Embryonic facial prominence (tissue), 1 donor: ENCODE results near the gene CFAP45.

ENCODE experiments used
- DNase-seq: peaks from one replicate; pipeline ENCODE4 v3.0.0-alpha.2; 2016; ENCODE audit errors: extremely low spot score

Gene CFAP45

DNA sequence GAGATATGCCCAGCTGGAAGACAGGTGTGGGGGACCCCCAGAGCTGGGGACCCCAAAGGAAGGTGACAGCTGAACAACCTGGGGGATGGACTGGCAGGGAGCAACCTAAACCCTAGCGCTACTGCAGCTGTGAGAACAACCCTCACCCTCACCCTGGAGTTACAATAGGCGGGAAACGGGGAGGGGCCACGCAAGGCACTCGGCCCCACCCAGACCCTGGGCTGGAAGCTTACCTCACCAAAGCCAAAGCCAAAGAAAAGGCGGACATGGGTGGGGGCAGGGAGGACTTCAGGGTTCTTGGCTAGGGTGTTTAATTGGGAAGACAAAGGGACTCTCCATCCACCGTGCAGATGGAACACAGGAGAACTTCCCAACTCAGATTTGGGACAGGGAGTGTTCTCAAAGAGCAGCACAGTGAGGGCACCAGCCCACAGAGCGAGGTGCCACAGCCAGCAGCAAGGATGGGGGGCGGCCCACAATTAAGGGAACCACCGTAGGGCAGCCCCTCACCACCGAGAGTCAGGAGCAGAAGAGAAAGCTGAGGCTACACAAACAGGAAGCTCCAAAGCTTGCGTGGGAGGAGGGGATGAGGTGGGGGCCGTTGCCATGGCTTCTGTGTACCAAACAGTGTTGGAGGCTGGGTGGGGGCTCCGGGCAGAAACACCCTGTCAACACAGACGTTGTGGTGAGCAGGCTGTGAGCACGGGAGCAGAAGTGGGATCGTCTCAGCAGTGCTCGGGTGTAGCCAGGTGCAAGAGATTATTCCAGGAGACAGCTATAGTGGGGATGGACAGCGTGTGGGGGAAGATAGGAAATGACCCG, 23.4 kb upstream of the CFAP45 start:
- DNase-seq, result peak; percentile 56

DNA sequence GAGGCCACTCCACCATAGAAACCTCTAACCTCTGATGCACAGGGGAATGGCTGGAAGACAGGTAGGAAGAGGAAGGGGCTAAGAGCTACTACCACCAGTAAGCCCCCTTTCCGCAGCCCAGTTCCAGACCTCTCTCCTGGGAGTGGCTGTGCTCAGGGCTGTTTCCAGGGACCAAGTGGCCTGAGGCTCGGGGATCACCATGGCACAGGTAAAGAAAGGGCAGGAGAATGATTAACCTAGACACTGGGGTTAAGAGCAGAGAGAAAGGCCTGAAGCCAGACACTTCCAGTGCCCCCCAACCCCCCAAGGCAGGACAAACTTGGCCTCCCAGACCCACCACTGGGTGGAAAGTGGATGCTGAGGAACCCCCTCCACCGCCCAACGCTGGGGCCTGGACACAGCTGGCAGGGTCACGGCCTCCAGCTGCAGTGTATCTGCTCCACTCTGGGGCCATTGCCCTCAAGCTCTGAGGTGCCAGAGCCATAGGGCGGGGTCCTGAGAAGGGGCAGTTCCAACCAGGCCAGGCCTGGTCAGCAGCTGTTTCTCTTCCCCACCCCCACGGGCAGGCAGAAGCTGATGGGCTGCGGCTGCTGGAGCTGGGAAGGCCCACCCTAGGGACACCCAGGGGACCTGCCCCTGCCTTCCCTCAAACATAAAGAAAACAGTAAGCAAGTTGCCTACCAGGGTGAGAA, 22.7 kb upstream of the CFAP45 start:
- no peak for DNase-seq

DNA sequence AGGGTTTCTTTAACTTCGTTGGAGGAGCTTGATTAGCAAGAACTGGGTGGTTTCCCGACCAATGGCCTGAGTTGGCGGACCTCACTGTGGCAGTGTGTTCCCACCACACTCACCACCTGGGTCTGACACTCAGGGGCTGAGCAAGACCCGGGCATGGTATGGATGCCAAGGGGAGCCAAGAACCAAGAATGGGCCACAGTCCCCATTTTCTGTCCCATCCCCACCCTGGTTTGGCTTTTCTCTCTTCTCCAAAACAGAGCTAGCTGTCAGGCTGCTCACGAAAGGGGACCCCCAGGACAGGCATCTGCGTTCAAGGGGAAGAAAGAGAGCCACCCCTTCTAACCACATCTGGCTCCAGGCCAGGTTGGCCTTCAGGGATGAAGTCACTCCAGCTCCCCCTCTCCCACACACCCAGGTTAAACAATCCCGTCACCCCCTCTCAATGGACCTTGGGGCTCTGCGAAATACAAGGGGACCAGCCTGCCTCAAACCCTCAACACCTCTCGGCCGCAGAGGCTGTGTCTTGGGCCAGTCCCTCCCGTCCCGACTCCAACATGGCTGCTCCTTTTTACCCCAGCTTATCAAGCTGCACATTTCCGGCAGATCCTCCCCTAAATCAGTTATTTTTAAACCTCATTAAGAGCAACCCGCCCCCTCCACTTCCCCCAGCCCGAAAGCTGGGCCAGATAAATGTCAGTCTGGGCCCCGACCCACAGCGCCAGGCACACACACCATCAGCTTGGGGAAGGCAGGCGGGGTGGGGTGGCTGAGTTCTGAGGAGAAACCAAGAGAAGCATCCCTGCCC, 21.9 kb upstream of the CFAP45 start:
- no peak for DNase-seq

DNA sequence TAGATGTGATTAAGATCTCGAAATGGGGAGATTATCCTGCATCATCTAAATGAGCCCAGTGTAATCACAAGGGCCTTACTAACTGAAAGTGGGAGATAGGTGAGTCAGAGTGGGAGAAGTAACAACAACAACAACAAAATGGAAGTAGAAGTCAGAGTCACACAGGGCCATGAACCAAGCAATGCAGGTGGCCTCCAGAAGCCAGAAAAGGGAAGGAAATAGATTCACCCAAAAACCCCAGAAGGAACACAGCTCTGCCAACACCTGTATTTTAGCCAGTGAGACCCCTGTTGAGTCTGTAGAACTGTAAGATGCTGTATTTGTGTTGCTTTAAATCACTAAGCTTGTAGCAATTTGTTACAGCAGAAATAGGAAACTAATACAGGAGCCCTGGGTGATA, 21.3 kb upstream of the CFAP45 start:
- no peak for DNase-seq

DNA sequence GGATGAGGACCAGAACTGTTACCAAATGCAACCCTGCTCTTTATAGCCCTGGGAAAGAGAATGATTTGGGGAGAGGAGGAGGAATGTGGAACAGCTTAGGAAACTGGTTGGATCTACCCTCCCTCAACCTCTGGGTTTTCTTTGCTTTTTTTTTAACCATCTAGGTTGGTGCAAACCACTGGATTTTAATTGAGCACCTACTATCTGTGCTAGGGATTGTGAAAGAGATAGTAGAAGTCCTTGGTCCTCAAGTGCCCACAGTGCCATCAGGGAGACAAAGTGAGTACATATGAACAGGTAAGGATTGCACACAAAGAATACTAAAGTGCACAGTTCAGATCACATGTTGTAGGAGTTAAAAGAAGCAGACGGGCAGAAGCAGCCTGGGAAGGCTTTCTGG, 20.7 kb upstream of the CFAP45 start:
- DNase-seq, result no peak

DNA sequence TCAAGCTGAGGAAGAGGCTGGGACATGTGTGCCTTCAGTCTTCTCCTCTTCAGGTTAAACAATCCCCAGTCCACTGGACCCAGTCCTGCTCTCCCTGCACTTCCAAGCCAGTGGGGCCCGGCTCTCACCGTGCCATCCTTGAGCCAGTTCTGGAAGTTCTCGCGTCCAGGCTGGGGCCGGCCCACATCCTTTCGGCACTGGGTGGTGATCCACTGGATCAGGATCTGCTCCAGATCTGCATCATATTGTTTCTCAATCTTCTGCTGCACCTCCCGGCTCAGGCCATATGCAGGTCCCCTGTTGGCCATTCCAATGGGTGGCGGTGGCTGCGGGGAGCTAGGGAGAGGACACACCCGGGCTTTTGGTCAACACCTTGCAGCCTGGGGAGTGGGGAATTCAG, 20.2 kb upstream of the CFAP45 start:
- no peak for DNase-seq

DNA sequence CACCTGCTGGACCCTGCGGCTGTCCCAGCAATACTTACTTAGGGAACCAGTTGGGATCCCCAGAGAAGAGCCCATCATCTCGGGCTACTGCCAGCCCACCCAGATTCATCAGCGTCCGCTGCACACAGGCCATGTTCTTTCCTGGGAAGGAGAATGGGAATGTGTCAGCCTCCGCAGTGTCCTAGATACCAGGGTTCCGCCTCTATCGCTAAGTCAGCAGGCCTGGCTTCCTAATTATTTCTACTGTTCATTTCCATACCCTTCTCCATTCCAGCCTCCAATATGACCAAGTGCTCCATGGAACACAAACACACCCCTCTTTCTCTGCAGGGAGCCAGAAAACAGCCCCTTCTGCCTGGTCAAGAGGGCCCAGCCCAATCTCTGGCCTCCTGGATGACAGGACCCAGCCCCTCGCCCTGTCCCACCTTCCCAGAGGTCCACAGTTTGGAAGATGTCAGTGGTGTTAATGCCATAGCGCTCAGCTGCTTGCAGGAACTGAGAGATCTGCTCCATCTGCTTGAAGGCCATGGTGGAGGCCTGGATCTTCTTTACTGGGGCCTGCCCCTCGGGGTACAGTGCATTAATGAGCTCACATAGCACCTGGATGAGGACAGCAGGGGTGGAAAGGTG, 19.4 kb upstream of the CFAP45 start:
- DNase-seq, result no peak

DNA sequence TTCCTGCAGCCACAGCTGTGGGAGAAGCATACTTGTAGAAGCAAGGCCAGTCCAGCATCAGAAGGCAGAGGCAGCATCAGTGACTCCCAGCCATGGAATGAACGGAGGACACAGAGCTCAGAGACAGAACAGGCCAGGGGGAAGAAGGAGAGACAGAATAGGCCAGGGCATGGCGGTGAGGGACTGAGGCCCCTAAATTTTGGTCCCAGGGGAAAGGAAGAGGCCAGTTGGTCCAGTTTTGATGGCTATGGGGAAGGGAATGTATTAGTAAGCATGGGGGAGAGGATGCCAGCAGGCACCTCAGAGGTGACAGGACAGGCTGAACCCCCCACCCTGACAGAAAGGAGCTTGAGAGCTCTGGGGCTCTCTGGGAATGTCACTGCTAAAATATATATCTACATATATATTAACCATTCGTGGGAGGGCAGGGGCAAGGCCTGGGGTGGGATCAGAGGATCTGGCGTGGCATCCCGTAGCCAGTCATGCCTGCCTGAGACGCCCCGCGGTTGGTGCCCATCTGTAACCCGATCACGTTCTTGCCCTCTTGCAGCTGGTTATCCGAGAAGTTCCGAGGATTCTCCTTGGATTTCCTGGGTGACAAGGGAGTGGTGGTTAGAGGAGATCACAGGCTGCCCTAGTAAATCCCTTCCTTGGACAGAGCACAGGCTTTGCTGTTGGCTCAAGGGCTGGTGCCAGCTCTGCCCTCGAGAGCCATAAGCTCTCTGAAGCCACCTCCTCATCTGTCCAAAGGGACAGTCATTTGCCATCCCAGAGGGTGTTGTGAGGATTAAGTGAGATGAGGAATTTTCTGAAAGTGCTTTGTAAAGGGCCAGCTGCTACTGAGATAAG, 18.6 kb upstream of the CFAP45 start:
- no peak for DNase-seq

DNA sequence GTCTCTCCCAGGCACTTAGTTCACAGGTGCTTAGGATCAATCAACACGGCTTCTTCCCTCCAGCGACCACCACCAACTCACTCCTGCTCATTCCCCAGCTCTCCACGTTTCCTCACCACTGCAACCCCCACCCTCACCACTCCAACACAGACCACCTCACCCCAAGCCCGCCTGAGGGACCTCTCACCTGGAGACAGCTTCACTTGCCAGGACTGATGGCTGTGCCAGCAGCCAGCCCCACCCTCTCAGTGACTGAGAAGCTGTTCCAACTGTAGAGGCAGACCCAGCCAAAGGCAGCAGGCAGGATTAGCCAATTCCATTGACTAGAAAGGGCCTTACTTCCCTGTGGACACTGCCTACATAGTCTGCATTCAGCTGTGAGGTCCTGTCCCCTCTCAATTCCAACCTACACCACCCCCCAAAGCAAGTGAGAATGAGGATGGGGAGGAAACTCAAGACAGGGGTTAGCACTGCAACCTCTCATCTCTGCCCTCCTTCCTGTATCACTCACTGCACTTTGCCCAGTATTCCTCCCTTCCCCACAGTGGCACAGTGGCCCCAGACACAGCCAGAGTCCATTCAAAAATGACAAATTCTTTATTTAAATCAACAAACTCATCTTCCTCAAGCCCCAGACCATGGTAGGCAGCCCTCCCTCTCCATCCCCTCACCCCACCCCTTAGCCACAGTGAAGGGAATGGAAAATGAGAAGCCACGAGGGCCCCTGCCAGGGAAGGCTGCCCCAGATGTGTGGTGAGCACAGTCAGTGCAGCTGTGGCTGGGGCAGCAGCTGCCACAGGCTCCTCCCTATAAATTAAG, 17.8 kb upstream of the CFAP45 start:
- DNase-seq, result no peak

DNA sequence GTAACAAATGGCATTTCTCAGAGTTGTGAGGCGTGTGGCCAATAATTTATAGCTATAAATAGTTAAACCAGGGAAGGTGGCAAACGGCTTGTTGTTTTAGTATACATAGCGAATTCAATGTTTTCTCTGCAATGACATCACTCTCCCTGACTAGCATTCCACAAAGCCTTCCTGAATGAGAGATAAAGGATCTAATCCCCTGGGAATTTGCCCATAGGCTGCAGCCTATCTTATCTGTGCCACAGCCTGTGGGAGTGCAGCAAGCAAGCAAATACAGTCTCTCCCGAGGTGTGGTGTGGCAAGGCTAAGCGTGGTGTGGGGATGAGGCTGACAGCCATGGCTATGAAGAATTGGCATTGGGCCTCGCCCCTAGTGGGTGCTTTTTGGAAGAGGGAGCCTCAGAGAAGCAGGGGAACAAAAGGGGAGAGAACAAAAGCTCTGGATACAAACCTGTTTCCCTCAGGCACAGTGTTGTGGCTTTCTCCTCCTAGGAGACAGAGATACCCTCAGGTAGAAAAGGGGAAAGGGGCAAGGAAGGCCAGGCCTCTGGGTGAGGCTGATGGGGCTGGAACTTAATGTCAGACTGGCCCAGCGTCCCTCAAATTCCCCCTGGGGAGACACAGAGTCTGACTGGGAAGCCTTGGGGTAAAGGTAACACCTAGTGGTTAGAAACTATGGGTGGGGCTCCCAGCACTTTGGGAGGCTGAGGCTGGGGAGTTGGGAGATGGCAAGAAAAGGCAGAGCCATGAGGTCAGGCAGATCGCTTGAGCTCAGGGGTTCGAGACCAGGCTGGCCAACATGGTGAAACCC, 16.5 kb upstream of the CFAP45 start:
- no peak for DNase-seq

DNA sequence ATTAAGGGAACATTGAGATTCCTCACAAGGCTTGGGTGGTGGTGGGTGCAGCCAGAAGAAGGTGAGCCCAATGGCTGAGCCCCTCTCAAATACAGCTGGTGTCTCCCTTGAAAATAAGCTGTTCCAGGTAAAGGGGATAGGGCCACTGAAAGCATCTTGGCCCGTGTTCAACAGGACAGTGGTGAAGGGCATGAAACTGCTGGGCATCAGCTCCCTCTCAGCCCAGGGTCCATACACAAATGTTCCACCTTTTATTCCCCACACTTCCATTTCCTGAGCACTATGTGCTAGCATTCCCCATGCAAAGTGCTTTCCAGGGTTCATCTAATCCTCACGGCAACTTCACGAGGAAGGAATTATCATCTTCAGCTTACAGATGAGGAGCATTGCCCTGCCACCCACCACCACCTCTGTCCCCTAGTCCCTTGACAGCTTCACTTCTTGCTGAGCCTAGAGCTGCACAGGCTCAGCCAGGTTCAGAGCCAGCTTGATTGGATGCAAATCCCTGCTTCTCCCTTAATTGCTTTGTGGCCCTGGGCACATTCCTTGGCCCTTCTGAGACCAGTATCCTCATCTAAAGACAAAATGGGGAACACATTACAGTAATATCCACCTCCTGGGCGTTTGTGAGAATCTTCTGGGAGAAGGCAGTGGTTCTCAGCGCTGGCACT, 15.7 kb upstream of the CFAP45 start:
- DNase-seq, result no peak

DNA sequence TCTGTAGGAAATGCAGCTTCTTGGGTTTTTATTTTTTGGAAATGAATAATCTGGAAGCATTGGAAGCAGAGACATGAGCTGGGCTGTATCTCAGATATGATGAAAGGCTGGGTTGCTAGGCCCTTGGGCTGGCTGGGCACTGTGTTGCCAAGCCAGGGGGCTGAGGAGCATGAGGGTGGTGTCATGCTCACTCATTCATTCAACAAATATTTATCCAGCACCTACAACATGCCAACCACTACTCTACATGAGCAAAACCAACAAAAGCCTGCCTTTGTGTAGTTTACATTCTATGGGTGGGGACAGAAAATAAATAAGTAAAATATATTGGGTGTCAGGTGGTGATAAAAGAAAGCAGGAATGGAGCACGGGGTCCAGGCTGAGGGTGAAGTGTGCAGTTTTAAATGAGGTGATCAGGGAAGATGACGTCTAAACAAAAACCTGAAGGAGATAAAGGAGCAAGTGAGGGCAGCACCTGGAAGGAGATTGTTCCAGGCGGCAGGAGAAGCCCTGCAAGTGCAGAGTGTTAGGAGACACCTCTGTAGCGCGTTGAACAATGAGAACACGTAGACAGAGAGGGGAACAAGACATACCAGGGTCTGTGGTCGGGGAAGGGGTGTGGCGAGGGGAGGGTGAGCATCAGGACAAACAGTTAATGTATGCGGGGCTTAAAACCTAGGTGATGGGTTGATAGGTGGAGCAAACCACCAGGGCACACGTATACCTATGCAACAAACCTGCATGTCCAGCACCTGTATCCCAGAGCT, 14.5 kb upstream of the CFAP45 start:
- DNase-seq, result no peak

DNA sequence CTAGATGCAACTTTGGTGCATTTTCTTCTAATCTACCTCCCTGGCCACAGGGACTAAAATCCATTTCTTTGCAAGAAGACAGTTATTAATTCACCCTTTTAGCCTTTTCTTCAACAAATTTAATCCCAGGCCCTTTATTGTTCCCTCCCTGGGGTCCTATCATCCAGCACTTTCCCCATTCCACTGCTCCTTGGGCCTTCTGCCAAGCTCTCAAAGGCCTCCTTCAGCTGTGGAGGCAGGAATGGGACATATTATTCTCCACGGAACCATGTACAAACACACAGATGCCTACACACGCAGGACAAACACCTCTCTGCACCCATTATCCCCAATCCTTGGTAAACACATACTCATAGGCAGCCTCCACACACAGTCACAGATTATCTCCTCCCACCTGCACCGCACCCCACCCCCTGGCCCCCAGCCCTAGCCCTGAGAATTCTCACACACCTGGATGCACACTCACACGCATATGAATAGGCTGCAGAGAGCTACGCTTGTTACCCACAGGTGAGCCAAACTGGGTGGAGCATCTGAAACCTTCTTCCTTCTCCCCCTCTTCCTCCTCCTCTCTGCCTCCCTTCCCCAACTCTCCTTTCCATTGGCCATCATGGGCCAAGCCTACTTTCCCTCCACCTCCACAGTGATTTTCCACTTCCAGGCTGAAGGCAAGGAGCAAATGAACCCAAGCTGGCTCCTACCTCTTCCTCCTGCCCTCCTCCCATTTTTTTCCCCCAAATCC, 13.7 kb upstream of the CFAP45 start:
- no peak for DNase-seq

DNA sequence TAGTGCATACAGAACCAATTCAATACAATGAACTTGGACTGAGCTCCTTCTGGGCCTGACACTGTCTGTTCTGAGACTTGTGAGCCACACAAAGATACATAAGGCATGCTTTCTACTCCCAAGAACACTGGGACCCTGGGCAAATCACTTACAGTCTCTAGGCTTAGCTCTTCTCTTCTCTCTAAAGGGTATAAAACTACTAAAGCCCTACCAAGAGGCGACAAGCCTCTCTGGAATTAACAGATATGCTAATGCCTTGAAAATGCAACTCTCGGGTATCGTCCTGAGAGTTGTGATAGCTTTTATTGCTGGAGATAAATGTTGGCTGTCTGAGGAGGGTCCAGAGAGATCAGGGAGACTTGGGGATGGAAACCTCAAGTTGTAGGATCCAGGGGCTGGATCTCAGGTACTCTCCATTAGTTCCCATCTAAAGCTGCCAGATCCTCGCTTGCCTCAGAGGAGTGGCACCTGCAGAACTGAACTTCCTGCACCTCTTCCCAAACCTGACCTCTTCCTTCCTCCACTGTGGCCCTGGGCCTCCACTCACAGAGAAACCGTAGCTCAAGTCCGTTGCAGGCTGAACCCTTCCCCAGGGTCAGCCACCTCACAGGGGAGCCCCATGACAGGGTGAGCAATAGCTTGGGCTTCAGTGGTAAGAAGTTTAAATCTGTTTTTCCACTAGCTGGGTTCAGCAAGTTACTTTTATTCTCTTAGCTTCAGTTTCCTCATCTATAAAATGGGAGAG, 11.5 kb upstream of the CFAP45 start:
- no peak for DNase-seq

DNA sequence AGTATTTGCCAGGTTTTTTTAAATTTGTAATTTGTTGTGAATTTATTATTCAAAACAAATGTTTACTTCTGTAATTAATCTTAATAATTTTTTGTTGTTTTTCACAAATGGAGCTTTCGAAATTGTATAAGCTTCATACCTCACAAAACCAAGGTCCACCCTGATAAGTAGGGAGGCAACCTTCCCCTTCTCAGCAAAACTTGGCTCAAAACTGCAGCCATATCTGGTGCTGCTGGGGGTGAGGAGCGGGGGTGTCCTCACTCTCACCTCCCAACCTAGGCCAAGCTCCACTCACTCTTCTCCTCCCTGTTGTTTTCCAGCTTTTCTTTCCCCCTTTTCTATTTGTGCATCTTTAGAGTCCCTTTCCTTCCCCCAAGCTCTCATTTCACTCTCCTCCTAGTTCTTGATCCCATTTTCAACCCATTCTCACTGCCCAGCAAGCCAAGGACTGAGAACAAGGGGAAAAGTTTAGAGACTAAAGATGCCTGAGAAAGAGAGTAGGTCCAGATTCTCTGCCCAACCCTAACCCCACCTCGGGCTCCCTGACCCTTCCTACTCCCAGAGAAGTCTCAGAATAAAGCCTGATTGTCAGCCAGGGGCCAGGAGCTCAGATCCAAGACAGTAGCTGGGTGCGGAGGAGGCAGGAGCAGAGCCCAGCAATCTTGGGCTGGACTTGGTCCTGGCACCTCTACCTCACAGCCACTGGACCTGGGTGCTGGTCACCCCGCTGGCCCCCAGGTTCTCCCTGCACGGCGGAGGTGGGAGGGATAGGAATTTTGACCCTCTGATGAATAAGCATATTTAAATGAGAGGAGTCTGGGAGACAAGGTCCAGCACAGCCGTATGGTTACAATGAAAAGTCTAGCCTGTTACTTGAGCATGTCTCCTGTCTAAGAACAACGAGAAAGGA, 8.3 kb upstream of the CFAP45 start:
- no peak for DNase-seq

DNA sequence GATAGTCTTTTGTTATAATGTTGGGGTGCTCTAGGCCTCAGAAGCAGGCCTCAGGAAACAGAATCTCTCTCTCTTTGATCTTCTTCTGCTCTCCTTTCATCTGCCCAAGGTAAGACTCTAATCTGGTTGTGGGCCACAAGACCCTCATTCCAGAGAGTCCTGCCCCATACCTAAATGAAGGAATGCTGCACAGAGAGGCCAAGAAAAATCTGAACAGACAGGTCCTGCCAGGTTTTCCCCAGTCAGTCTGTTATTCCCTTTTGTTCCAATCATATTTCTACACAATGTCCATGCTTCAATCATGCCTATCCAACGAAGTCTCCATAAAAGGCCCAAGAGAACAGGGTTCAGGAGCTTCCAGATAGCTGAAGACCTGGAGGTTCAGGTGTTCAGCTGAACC, 7.0 kb upstream of the CFAP45 start:
- no peak for DNase-seq
